Body of pancreas (tissue), 4 donors: ENCODE results near the gene EP400.

ENCODE experiments used
- POLR2A ChIP-seq, 3 donors: fragments of 450-650 bp; IDR thresholded peaks; one replicate each; pipeline ENCODE4 v1.6.1; 2016; ENCODE audit warnings: antibody characterized with exemption in 3 of 3, mild to moderate bottlenecking in 2 of 3
- TF ChIP-seq, protein P1 (sequence below), 7 experiments: fragments of 450-650 bp in 4 of 7; fragments of 200-600 bp in 3 of 7; sonication (generic) in 3 of 7; IDR thresholded peaks; one replicate each; pipeline ENCODE4 v1.5.1; 2016 to 2019; ENCODE audit warnings: antibody characterized with exemption in 7 of 7

DNA sequence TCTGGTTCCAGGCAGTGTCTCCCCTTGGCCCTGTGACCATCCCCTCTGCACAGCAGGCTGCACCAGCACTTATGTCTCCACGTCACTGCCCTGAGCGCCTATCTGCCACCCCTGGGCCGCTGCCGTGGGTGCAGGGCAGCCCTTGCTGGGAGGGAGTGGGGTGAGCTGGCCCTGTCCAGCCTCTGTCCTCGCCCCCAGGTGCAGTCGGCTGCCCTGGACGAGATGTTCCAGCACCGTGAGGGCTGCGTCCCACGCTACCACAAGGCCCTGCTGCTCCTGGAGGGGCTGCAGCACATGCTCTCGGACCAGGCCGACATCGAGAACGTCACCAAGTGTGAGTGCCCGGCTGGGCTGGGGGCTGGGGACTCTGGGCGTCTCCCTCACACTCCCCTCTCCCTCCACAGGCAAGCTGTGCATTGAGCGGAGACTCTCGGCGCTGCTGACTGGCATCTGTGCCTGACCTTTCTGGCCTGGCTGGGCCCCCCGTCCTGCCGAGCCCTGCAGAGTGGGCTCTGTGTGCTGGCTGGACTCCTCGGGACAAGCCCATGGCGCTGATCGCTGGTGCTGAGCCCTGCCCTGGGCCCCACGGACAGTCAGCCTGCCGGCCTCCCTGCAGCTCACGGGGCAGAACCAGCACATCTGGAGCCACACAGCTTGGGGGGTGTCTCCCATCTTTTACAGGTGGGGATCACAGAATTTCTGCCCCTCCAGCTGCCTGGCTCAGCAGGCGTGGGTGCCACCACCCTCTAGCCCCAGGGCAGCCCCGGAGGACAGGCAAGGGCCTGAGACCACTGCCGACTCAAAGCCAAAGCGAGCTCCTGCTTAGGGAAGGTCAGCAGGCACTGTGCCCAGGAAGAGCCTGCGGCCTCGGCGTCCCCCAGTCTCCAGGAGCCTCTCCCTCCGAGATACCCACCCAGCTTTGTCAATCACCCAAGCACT lies 28.6 kb upstream of the EP400 start:
- TF ChIP-seq, protein P1, sequence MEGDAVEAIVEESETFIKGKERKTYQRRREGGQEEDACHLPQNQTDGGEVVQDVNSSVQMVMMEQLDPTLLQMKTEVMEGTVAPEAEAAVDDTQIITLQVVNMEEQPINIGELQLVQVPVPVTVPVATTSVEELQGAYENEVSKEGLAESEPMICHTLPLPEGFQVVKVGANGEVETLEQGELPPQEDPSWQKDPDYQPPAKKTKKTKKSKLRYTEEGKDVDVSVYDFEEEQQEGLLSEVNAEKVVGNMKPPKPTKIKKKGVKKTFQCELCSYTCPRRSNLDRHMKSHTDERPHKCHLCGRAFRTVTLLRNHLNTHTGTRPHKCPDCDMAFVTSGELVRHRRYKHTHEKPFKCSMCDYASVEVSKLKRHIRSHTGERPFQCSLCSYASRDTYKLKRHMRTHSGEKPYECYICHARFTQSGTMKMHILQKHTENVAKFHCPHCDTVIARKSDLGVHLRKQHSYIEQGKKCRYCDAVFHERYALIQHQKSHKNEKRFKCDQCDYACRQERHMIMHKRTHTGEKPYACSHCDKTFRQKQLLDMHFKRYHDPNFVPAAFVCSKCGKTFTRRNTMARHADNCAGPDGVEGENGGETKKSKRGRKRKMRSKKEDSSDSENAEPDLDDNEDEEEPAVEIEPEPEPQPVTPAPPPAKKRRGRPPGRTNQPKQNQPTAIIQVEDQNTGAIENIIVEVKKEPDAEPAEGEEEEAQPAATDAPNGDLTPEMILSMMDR (IDR thresholded peaks at IDR 0.05) = no peak
- TF ChIP-seq POLR2A (IDR thresholded peaks at IDR 0.05) = no peak
